Keratinocyte (primary cell): Measurements from ENCODE around the gene SLC30A3. TPM values are rescaled to one million over a fixed set of nuclear protein-coding genes. Genes with fewer than 3 reads are reported as not detected.

Source experiments
- DNase-seq: peaks from one replicate; pipeline ENCODE4 v3.0.0-alpha.2; 2011; ENCODE audit warnings: low read depth, missing footprints, low spot score
- FAIRE-seq: peaks from 2 replicates; lab custom pipeline; 2011; peaks lifted over from hg19 to GRCh38; lab: Jason Lieb, UNC
- H2AFZ ChIP-seq: 2 replicates; pipeline ENCODE4 v1.6.0; 2012; ENCODE audit warnings: low read length, control low read depth, inconsistent platforms; ENCODE audit not compliant: control insufficient read depth
- H3K27ac ChIP-seq: 2 replicates; pipeline ENCODE4 v1.5.1; 2011; ENCODE audit warnings: low read length; ENCODE audit not compliant: control insufficient read depth, insufficient read depth
- H3K27me3 ChIP-seq: 3 replicates; pipeline ENCODE4 v1.6.0; 2011; ENCODE audit warnings: low read length; ENCODE audit not compliant: control insufficient read depth, insufficient read depth; ENCODE audit errors: extremely low read depth
- H3K36me3 ChIP-seq, 2 experiments: 2 replicates in 1 of 2; 3 replicates in 1 of 2; pipeline ENCODE4 v1.5.1; 2011; ENCODE audit warnings: low read length in 2 of 2, mild to moderate bottlenecking in 1 of 2; ENCODE audit not compliant: control insufficient read depth in 2 of 2, insufficient read depth in 2 of 2; ENCODE audit errors: extremely low read depth in 1 of 2
- H3K4me1 ChIP-seq: 3 replicates; pipeline ENCODE4 v1.5.1; 2011; ENCODE audit warnings: low read length; ENCODE audit not compliant: control insufficient read depth, insufficient read depth; ENCODE audit errors: extremely low read depth
- H3K4me2 ChIP-seq: 3 replicates; pipeline ENCODE4 v1.6.0; 2011; ENCODE audit warnings: low read depth, low read length; ENCODE audit not compliant: control insufficient read depth, insufficient read depth; ENCODE audit errors: extremely low read depth
- H3K4me3 ChIP-seq, 3 experiments: fragments of 200-600 bp in 1 of 3; sonication (generic) in 1 of 3; 2 replicates in 2 of 3; 3 replicates in 1 of 3; pipeline ENCODE4 v1.5.1; 2011 to 2016; ENCODE audit warnings: low read length in 3 of 3, mild to moderate bottlenecking in 3 of 3, control low read depth in 2 of 3, inconsistent platforms in 1 of 3, low read depth in 1 of 3, mixed read lengths in 1 of 3, mixed run types in 1 of 3, moderate library complexity in 1 of 3; ENCODE audit not compliant: control insufficient read depth in 2 of 3, insufficient read depth in 2 of 3; ENCODE audit errors: extremely low read depth in 1 of 3
- H3K79me2 ChIP-seq: 2 replicates; pipeline ENCODE4 v1.6.0; 2012; ENCODE audit warnings: low read length; ENCODE audit not compliant: control insufficient read depth, insufficient read depth
- H3K9ac ChIP-seq: 3 replicates; pipeline ENCODE4 v1.6.0; 2011; ENCODE audit warnings: low read length; ENCODE audit not compliant: control insufficient read depth, insufficient read depth; ENCODE audit errors: extremely low read depth
- H3K9me1 ChIP-seq: 3 replicates; pipeline ENCODE4 v1.6.0; 2011; ENCODE audit warnings: low read length; ENCODE audit not compliant: control insufficient read depth, insufficient read depth; ENCODE audit errors: extremely low read depth
- H3K9me3 ChIP-seq: 2 replicates; pipeline ENCODE4 v1.5.1; 2012; ENCODE audit warnings: low read depth, low read length; ENCODE audit not compliant: control insufficient read depth
- H4K20me1 ChIP-seq: 3 replicates; pipeline ENCODE4 v1.6.0; 2011; ENCODE audit warnings: low read length; ENCODE audit not compliant: control insufficient read depth, insufficient read depth; ENCODE audit errors: extremely low read depth
- EZH2 ChIP-seq: IDR thresholded peaks from one replicate; pipeline ENCODE4 v1.6.1; 2012; ENCODE audit warnings: inconsistent platforms, mild to moderate bottlenecking, low read length, moderate library complexity
- dilution Hi-C: fragments of 300-500 bp; cut with MboI; formaldehyde crosslinking; loops from one replicate; pipeline ENCODE4 v1.7.0; 2020; ENCODE audit warnings: low sequenced_read_pairs; ENCODE audit not compliant: extremely low pct_ligation_motif_present
- polyA plus RNA-seq, 5 experiments: library from polyadenylated mRNA; depleted of rRNA in 3 of 5; stranded (reverse) in 3 of 5; stranded (forward) in 1 of 5; unstranded in 1 of 5; fragments of >200 nt; gene quantifications; 1 replicate in 1 of 5; 2 replicates in 3 of 5; 3 replicates in 1 of 5; pipeline versions ENCODE4 v1.2.1 to v1.2.3, GENCODE V29; 2011 to 2012; ENCODE audit warnings: missing spikeins in 2 of 5, low read depth in 1 of 5, low replicate concordance in 1 of 5
- TF ChIP-seq, protein P1 (sequence below), 3 experiments: IDR thresholded peaks in 1 of 3; conservative IDR thresholded peaks in 1 of 3; optimal IDR thresholded peaks in 1 of 3; 2 replicates in 2 of 3; 3 replicates in 1 of 3; pipeline versions ENCODE3 to v1.5.1; 2011; ENCODE audit warnings: low read length in 3 of 3, mild to moderate bottlenecking in 3 of 3, moderate library complexity in 2 of 3, control low read depth in 1 of 3, inconsistent platforms in 1 of 3; ENCODE audit not compliant: insufficient read depth in 2 of 3; ENCODE audit errors: extremely low read depth in 1 of 3

Gene SLC30A3
- polyA plus RNA-seq, 1 donor (not counting 4 experiments of a cell fraction or from before 2014, with no cell fraction given): not detected

DNA sequence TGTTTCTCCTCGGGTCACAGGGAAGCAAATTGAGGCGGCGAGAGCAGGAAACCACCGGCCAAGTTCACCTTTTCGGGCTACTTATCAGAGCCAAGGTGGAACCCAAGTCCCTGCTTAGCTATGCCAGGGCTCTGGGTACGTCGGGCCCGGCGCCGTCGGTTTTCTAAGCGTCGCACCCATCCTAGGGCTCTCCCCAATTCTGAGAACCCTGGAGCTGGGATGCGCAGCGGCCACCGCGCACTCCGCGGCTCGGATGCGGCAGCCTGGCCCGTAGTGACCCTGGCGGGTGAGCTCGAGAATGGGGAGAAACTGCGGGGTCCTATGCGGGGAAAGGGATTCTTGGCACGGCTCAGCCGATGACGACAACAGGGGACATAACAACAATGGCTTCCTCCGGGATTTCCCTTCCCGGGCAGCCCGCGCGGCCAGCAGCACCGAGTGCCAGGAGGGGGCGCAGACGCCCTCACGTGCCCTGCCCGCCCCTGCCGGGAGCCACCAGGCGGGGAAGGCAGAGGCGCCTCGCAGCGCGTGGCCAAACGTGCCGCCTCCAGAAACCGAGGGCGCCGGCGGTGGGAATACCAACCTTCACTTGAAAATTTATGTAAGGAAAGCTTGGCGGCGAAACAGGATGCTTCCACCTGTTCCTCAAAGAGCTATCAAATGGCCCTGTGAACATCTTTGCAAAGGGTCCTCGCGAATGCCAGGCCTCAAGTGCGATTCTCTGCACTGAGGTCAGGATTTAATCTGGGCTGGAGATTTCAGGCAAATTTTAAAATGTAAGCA, 2.1 kb upstream of the SLC30A3 start:
- Histone ChIP-seq H3K9ac (no peak overlapping the region), H3K79me2 (no peaks in the 10 kb centered on the region), H3K4me2 (peak overlapping the region; percentile 71), H4K20me1 (peaks cover 2% of the 10 kb centered on the region), H3K9me3 (no peaks in the 10 kb centered on the region), H3K36me3 (no peaks in the 10 kb centered on the region), H3K27me3 (peaks cover 67% of the 10 kb centered on the region), H2AFZ (peak overlapping the region; percentile 6), H3K9me1 (no peaks in the 10 kb centered on the region), H3K27ac (no peak overlapping the region), H3K4me3 (peak overlapping the region in 2 of 3 experiments; percentile 14 to 37), H3K4me1 (peaks cover 14% of the 10 kb centered on the region)
- dilution Hi-C loops: no loop called here
- FAIRE-seq (no peak), DNase-seq (no peak)
- TF ChIP-seq, protein P1, sequence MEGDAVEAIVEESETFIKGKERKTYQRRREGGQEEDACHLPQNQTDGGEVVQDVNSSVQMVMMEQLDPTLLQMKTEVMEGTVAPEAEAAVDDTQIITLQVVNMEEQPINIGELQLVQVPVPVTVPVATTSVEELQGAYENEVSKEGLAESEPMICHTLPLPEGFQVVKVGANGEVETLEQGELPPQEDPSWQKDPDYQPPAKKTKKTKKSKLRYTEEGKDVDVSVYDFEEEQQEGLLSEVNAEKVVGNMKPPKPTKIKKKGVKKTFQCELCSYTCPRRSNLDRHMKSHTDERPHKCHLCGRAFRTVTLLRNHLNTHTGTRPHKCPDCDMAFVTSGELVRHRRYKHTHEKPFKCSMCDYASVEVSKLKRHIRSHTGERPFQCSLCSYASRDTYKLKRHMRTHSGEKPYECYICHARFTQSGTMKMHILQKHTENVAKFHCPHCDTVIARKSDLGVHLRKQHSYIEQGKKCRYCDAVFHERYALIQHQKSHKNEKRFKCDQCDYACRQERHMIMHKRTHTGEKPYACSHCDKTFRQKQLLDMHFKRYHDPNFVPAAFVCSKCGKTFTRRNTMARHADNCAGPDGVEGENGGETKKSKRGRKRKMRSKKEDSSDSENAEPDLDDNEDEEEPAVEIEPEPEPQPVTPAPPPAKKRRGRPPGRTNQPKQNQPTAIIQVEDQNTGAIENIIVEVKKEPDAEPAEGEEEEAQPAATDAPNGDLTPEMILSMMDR (optimal IDR thresholded peaks at IDR 0.05 in 1 of 3, IDR thresholded peaks at IDR 0.05 in 1 of 3, conservative IDR thresholded peaks at IDR 0.05 in 1 of 3; ENCODE audit: extremely low read depth in 1 of 3, insufficient read depth in 2 of 3, low read length in 3 of 3): peak; percentile 21 to 72 (median 34)
- TF ChIP-seq EZH2: peak; percentile 80

DNA sequence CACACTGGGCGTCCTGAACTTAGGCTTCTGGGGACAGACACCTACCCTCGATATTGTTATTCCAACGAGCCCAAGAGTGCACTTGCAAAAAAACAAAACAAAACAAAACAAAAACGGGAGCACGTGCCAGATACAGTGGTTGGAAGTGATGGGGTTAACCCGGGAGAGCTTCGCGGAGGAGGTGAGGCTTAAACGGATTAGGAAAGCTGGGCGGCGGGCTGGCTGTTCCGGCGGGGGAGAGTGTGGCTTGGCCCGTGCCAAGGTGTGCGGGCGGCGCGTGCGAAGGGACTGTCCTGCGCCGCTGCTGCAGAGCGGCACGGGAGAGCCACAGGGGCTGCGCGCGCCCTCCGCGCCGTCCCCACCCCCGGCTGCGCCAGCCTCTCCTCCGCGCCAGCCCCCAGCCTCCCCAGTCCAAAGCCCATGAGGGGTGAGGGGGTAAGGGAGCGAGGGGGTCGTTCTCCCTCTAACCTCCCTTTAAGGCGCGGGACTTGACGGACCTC, 1.5 kb upstream of the SLC30A3 start:
- no peak overlapping the region for H2AFZ ChIP-seq

More for the DNA sequence above, 1.5 kb upstream of the SLC30A3 start:
- Histone ChIP-seq H3K9me1 (no peaks in the 10 kb centered on the region), H3K79me2 (no peaks in the 10 kb centered on the region), H3K4me1 (peaks cover 14% of the 10 kb centered on the region), H3K4me3 (peak overlapping the region in 2 of 3 experiments; percentile 14 to 21), H3K9ac (no peak overlapping the region), H3K27ac (no peak overlapping the region), H3K27me3 (peaks cover 72% of the 10 kb centered on the region), H3K36me3 (no peaks in the 10 kb centered on the region), H4K20me1 (peaks cover 2% of the 10 kb centered on the region), H3K4me2 (peak overlapping the region; percentile 71), H3K9me3 (no peaks in the 10 kb centered on the region)
- dilution Hi-C loops: no loop called here
- DNase-seq: no peak
- no peak for FAIRE-seq
- peak; percentile 70 for TF ChIP-seq EZH2
- TF ChIP-seq, protein P1 (optimal IDR thresholded peaks at IDR 0.05 in 1 of 3, IDR thresholded peaks at IDR 0.05 in 1 of 3, conservative IDR thresholded peaks at IDR 0.05 in 1 of 3; ENCODE audit: extremely low read depth in 1 of 3, insufficient read depth in 2 of 3, low read length in 3 of 3): no peak
